DMS 273 treated with DMSO at 0.1 percent for 48 hours (cell line): ENCODE results near the gene PRSS2.

ENCODE experiments used
- DNase-seq: peaks from one replicate; lab custom pipeline; 2025; lab: John Stamatoyannopoulos, UW

PRSS2 gene

GRCh38 chr7:142787034-142787768 lies 16.4 kb downstream of the PRSS2 start:
- DNase-seq, result no peak

GRCh38 chr7:142787783-142788182 lies 17.0 kb downstream of the PRSS2 start:
- no peak for DNase-seq

DNA sequence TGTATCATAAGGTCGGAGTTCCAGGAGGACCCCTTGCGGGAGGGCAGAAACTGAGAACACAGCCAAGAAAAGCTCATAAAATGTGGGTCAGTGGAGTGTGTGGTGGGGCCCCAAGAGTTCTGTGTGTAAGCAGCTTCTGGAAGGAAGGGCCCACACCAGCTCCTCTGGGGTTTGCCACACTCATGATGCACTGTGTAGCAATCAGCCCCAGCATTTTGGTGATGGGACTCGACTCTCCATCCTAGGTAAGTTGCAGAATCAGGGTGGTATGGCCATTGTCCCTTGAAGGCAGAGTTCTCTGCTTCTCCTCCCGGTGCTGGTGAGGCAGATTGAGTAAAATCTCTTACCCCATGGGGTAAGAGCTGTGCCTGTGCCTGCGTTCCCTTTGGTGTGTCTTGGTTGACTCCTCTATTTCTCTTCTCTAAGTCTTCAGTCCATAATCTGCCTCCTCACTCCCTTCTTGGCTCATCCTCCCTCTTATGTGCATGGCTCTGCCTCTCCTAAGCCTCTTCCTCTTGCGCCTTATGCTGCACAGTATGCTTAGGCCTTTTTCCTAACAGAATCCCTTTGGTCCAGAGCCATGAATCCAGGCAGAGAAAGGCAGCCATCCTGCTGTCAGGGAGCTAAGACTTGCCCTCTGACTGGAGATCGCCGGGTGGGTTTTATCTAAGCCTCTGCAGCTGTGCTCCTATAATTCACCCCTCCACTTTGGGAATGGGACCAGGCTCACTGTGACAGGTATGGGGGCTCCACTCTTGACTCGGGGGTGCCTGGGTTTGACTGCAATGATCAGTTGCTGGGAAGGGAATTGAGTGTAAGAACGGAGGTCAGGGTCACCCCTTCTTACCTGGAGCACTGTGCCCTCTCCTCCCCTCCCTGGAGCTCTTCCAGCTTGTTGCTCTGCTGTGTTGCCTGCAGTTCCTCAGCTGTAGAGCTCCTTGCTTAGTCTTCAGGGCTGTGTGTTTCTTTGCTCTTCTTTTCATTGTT lies 17.8 kb downstream of the PRSS2 start:
- DNase-seq, result no peak

DNA sequence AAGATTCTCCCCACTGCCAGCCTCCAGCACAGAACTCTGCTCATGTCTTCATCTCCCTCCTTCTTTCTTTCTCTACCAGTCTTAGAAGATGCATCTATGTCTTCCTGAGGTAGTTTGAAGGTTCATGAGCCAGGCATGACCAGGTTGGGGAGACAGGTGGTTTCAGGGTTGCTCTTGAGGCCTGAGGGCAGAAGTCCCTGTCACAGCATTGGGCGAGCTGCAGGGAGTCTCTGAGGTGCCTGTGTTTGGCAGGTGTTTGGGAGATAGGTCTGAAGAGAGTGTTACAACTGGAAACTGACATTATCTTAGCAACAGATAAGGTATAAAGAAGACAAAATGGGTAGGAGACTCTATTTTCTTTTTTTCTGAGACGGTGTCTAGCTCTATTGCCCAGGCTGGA lies 18.7 kb downstream of the PRSS2 start:
- DNase-seq, result no peak

GRCh38 chr7:142790056-142790455 lies 19.3 kb downstream of the PRSS2 start:
- no peak for DNase-seq

DNA sequence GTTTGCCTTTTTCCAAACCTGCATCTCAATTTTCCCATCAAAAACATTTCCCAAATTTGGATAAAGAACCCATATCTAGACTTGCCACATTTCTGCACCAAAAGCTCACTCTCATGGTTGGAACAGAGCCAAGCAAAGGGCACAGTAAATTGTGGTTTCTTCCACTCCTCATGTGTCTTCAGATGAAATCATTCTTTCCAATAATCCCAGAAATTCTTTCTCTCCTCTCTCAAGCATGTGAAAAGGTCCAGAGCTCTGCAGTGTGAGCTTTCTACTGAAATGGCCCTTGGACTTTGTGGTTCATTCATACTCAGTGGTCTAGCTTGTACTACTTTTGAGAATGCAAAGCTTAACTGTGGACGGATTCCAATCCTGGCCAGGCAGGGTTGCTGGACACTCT lies 19.8 kb downstream of the PRSS2 start:
- DNase-seq, result no peak

- no peak for DNase-seq
Observed at GRCh38 chr7:142791502-142791901, 20.7 kb downstream of the PRSS2 start.

DNA sequence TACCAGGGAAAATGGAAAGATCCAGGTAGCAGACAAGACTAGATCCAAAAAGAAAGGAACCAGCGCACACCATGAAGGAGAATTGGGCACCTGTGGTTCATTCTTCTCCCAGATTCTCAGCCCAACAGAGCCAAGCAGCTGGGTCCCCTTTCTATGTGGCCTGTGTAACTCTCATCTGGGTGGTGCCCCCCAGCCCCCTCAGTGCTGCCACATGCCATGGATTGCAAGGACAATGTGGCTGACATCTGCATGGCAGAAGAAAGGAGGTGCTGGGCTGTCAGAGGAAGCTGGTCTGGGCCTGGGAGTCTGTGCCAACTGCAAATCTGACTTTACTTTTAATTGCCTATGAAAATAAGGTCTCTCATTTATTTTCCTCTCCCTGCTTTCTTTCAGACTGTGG lies 21.4 kb downstream of the PRSS2 start:
- no peak for DNase-seq

DNA sequence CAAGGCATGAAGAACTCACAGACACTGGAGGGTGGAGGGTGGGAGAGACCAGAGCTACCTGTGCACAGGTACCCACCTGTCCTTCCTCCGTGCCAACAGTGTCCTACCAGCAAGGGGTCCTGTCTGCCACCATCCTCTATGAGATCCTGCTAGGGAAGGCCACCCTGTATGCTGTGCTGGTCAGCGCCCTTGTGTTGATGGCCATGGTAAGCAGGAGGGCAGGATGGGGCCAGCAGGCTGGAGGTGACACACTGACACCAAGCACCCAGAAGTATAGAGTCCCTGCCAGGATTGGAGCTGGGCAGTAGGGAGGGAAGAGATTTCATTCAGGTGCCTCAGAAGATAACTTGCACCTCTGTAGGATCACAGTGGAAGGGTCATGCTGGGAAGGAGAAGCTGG lies 21.8 kb downstream of the PRSS2 start:
- DNase-seq, result no peak

GRCh38 chr7:142793156-142793555 lies 22.4 kb downstream of the PRSS2 start:
- DNase-seq, result no peak

- no peak for DNase-seq
Observed at GRCh38 chr7:142795339-142795863, 24.6 kb downstream of the PRSS2 start.

- no peak for DNase-seq
Observed at GRCh38 chr7:142796001-142796500, 25.3 kb downstream of the PRSS2 start.

GRCh38 chr7:142796501-142797390 lies 26.0 kb downstream of the PRSS2 start:
- no peak for DNase-seq

DNA sequence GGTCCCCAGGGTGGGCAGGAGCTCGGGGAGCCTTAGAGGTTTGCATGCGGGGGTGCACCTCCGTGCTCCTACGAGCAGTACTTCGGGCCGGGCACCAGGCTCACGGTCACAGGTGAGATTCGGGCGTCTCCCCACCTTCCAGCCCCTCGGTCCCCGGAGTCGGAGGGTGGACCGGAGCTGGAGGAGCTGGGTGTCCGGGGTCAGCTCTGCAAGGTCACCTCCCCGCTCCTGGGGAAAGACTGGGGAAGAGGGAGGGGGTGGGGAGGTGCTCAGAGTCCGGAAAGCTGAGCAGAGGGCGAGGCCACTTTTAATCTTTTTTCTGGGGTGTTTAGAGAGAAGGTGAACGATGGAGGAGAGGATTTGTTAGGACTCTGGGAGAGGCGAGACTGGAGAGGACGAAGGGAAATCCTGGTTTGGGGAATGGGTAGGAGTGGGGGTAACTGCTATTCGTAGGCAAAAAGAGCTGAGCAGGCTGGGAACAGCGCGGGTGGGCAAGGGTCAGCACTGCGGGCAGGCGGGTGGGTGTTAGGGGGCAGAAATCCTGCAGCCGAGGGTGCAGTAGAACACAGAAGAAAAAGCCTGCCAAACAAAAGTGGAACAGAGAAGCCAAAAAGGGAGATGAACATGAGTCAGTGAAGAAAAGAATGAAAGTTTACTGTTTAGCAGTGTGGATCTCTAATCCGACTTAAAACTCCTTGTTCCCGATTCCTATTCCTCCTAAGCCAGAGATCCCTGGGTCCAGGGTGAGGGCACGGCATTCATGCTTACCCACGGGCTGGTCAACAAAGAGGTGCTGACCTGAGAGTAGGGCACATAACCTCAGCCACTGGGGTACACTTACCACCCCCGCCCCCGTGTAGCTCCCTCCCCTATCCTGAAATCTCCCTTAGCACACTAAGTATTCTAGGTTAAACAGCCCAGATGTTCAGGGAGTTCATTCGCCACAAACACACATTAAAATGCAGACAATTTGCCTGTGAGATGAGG lies 26.9 kb downstream of the PRSS2 start:
- no peak for DNase-seq

- no peak for DNase-seq
Observed at GRCh38 chr7:142798451-142799436, 28.0 kb downstream of the PRSS2 start.

DNA sequence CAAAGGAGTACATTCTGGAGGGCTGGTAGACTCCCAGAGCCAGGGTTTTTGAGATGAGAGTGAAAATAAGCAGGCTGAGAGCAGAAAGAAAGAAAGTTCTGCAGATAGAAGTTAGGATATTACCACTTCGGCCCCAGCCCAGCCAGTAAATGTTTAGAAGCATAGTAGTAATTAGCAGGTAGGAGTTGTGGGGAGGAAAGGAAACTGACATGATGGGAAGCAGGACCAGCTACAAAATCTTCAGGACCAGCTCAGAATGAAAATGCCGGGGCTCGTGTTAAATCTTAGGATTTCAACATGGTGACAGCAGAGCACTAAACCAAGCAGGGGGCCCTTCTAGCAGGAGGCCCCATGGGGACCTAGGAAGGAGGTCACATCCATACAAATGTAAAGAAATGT lies 28.7 kb downstream of the PRSS2 start:
- DNase-seq, result no peak

DNA sequence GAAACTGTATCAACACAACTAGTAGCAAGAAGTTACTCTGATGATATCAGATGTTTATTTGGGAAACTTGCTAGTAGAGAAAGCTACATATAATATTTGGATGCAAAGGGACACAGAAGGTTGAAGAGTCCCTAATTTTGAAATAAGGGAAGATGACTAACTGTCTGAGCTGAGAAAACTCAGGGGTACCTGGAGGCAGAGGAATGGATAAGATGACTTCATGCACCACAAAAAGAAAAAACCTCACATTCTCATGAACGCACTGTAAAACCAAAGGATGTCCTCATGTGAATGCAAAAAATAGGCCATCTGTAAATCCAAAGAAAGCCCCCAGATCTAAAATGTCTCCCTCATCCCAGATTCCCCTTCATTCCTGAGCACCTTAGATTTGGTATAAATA lies 29.3 kb downstream of the PRSS2 start:
- DNase-seq, result no peak

GRCh38 chr7:142800699-142801260 lies 30.0 kb downstream of the PRSS2 start:
- DNase-seq, result no peak
